GM12878 (cell line): ENCODE measurements around the gene LIX1L. TPM values are rescaled to one million over a fixed set of nuclear protein-coding genes. Genes with fewer than 3 reads are reported as not detected.

Experiments
- ATAC-seq: fragments of 200-7000 bp; cut with Tn5 transposase; 3 replicates; pipeline ENCODE4 v1.9.1; 2020; ENCODE audit warnings: mild to moderate bottlenecking, moderate library complexity
- BruUV-seq: library from RNA; stranded (reverse); fragments of 400-500 nt; replicated peaks from 2 replicates; lab custom pipeline; 2021; lab: Mats Ljungman, UMichigan
- CTCF ChIA-PET: fragments of 300-600 bp; sonication (Branson Sonifier 250); formaldehyde crosslinking; extraction: SDS; loops from one replicate; lab custom pipeline; 2021; ENCODE audit warnings: inconsistent platforms; lab: Yijun Ruan, JAX
- POLR2A ChIA-PET: fragments of 350-600 bp; formaldehyde crosslinking; extraction: SDS; loops from one replicate; lab custom pipeline; 2021; ENCODE audit warnings: inconsistent platforms; lab: Charles Lee
- RAD21 ChIA-PET: fragments of 300-600 bp; sonication (Branson Sonifier 250); formaldehyde crosslinking; loops from one replicate; lab custom pipeline; 2023; ENCODE audit warnings: antibody characterized with exemption; ENCODE audit not compliant: unreplicated experiment; lab: Charles Lee
- SMC1A ChIA-PET: fragments of 300-600 bp; sonication (Branson Sonifier 250); formaldehyde crosslinking; loops from one replicate; lab custom pipeline; 2023; ENCODE audit not compliant: unreplicated experiment, uncharacterized antibody; lab: Charles Lee
- DNase-seq: peaks from one replicate; pipeline ENCODE4 v3.0.0-alpha.2; 2011; ENCODE audit warnings: low read depth, low spot score
- FAIRE-seq: peaks from 3 replicates; lab custom pipeline; 2011; peaks lifted over from hg19 to GRCh38; lab: Jason Lieb, UNC
- H2AFZ ChIP-seq: 2 replicates; pipeline ENCODE4 v1.6.0; 2011; ENCODE audit warnings: low read depth, low read length, control low read depth; ENCODE audit not compliant: control insufficient read depth
- H3K27ac ChIP-seq: 2 replicates; pipeline ENCODE4 v1.5.1; 2011; ENCODE audit warnings: control low read depth; ENCODE audit not compliant: control insufficient read depth, insufficient read depth
- H3K27me3 ChIP-seq, 2 experiments: replicated peaks in 1 of 2; 2 replicates each; pipeline versions ENCODE4 v1.6.0 to v1.6.1; 2011; ENCODE audit warnings: low read length in 1 of 2; ENCODE audit not compliant: control insufficient read depth in 2 of 2, insufficient read depth in 2 of 2
- H3K36me3 ChIP-seq, 2 experiments: 2 replicates each; pipeline ENCODE4 v1.5.1; 2011; ENCODE audit warnings: low read length in 1 of 2; ENCODE audit not compliant: control insufficient read depth in 2 of 2, insufficient read depth in 2 of 2
- H3K4me1 ChIP-seq: 2 replicates; pipeline ENCODE4 v1.6.1; 2011; ENCODE audit warnings: mild to moderate bottlenecking, low read length, moderate library complexity, mixed read lengths; ENCODE audit not compliant: control insufficient read depth, insufficient read depth
- H3K4me2 ChIP-seq: 2 replicates; pipeline ENCODE4 v1.6.0; 2011; ENCODE audit warnings: control low read depth; ENCODE audit not compliant: control insufficient read depth, insufficient read depth
- H3K4me3 ChIP-seq: fragments of 200-600 bp; sonication (generic); 2 replicates; pipeline ENCODE4 v1.5.1; 2016
- H3K79me2 ChIP-seq: 2 replicates; pipeline ENCODE4 v1.6.0; 2011; ENCODE audit warnings: low read length; ENCODE audit not compliant: control insufficient read depth, insufficient read depth
- H3K9ac ChIP-seq: 2 replicates; pipeline ENCODE4 v1.8.0; 2011; ENCODE audit warnings: low read length, control low read depth, mixed read lengths; ENCODE audit not compliant: control insufficient read depth, insufficient read depth
- H3K9me3 ChIP-seq: replicated peaks from 3 replicates; pipeline ENCODE4 v1.5.1; 2011; ENCODE audit warnings: mild to moderate bottlenecking, low read length; ENCODE audit not compliant: control insufficient read depth, insufficient read depth
- H4K20me1 ChIP-seq: 2 replicates; pipeline ENCODE4 v1.6.0; 2011; ENCODE audit not compliant: control insufficient read depth, insufficient read depth
- BMI1 ChIP-seq: fragments of 450-650 bp; IDR thresholded peaks from 2 replicates; pipeline ENCODE4 v1.6.1; 2016; ENCODE audit warnings: mild to moderate bottlenecking, moderate library complexity, borderline replicate concordance
- LARP7 ChIP-seq: fragments of 450-650 bp; IDR thresholded peaks from 2 replicates; pipeline ENCODE4 v1.6.1; 2017; ENCODE audit warnings: mild to moderate bottlenecking
- MEF2A ChIP-seq: IDR thresholded peaks from 2 replicates; pipeline ENCODE4 v1.6.1; 2011; ENCODE audit warnings: low read depth, mild to moderate bottlenecking, low read length, moderate library complexity; ENCODE audit not compliant: insufficient read depth
- NFXL1 ChIP-seq: fragments of 450-650 bp; IDR thresholded peaks from 2 replicates; pipeline ENCODE4 v1.6.1; 2017; ENCODE audit warnings: antibody characterized with exemption, mild to moderate bottlenecking, borderline replicate concordance
- PKNOX1 ChIP-seq: fragments of 450-650 bp; IDR thresholded peaks from 2 replicates; pipeline ENCODE4 v1.6.1; 2016; ENCODE audit warnings: mild to moderate bottlenecking
- RAD21 ChIP-seq: IDR thresholded peaks from 2 replicates; pipeline ENCODE4 v1.6.1; 2011; ENCODE audit warnings: mild to moderate bottlenecking, low read depth, low read length, moderate library complexity; ENCODE audit not compliant: insufficient read depth
- RELB ChIP-seq: fragments of 450-650 bp; IDR thresholded peaks from 2 replicates; pipeline ENCODE4 v1.6.1; 2017; ENCODE audit warnings: low read depth, mild to moderate bottlenecking, moderate library complexity
- SREBF1 ChIP-seq: IDR thresholded peaks from 2 replicates; pipeline ENCODE4 v1.6.1; 2012; ENCODE audit warnings: mild to moderate bottlenecking, low read length
- TBL1XR1 ChIP-seq: IDR thresholded peaks from 2 replicates; pipeline ENCODE4 v1.6.1; 2012; ENCODE audit warnings: low read depth, low read length, improper control_type of control experiment
- ZNF24 ChIP-seq: fragments of 450-650 bp; IDR thresholded peaks from 2 replicates; pipeline ENCODE4 v1.6.1; 2017; ENCODE audit warnings: antibody characterized with exemption, mild to moderate bottlenecking
- WGBS: methylation state at CpG from one replicate; pipeline ENCODE4 v1.1.6; 2016; ENCODE audit warnings: low lambda C conversion rate; ENCODE audit not compliant: insufficient replicate concordance, insufficient coverage; ENCODE audit errors: missing lambda C conversion rate; 5-methylcytosine and 5-hydroxymethylcytosine counted together
- in situ Hi-C: fragments of 300-500 bp; cut with MboI; formaldehyde crosslinking; loops from 9 replicates; pipeline ENCODE4 v1.14.3; 2018; ENCODE audit warnings: mixed read lengths
- intact Hi-C: fragments of 100-400 bp; cut with micrococcal nuclease; formaldehyde crosslinking; loops from one replicate; pipeline ENCODE4 v1.14.2; 2022; ENCODE audit not compliant: unreplicated experiment
- polyA plus RNA-seq, 11 experiments: library from polyadenylated mRNA; depleted of rRNA in 4 of 11; unstranded in 6 of 11; stranded (reverse) in 5 of 11; fragments of >200 nt; fragmentation: Nextera tagmentation in 4 of 11; fragmentation: Illumina TruSeq in 1 of 11; extraction: Ambion mirVana in 4 of 11; extraction: Trizol in 1 of 11; gene quantifications; 1 replicate in 1 of 11; 2 replicates in 10 of 11; pipeline versions ENCODE4 v1.2.1 to v1.2.3, GENCODE V29; 2011 to 2016; ENCODE audit warnings: inconsistent platforms in 2 of 11, missing spikeins in 2 of 11, low read depth in 1 of 11
- total RNA-seq, 4 experiments: library from RNA; depleted of rRNA in 3 of 4; stranded (reverse); fragments of >200 nt in 3 of 4; fragmentation: Illumina TruSeq in 1 of 4; extraction: Trizol in 1 of 4; gene quantifications; 2 replicates each; pipeline versions ENCODE4 v1.2.1 to v1.2.3, GENCODE V29; 2013 to 2021

Gene LIX1L
- total and polyA plus RNA-seq, 10 of the 15 experiments (the other 5 are each of a cell fraction or from before 2014, with no cell fraction given) = 5.5 to 48.2 (median 15.3) TPM

GRCh38 chr1:145893306-145894055 is 64.3 kb downstream of the LIX1L start (continued):
- TF ChIP-seq TBL1XR1 = no peak
- TF ChIP-seq, all 136 proteins: peak for 0

- WGBS = 61% methylated on average over 3 of the region's 3 CpGs
- Histone ChIP-seq H3K9ac (no peak overlapping the region), H3K27ac (no peak overlapping the region), H3K4me1 (no peaks in the 10 kb centered on the region), H3K27me3 (no peaks in the 10 kb centered on the region), H3K9me3 (no peaks in the 10 kb centered on the region), H3K79me2 (no peaks in the 10 kb centered on the region), H3K4me3 (no peak overlapping the region), H2AFZ (no peak overlapping the region), H3K4me2 (no peak overlapping the region), H4K20me1 (no peaks in the 10 kb centered on the region), H3K36me3 (no peaks in the 10 kb centered on the region)
- no peak for TF ChIP-seq ZNF24
- TF ChIP-seq PKNOX1 = no peak
- TF ChIP-seq MEF2A = no peak
- no peak for TF ChIP-seq LARP7
- TF ChIP-seq RAD21 = no peak
- no peak for TF ChIP-seq NFXL1
- no peak for TF ChIP-seq SREBF1
- TF ChIP-seq BMI1 = no peak
- no peak for TF ChIP-seq RELB
- DNase-seq = no peak
- SMC1A ChIA-PET = interaction anchor here (0.9 to 2.7 kb wide), 17 partner anchors 15 to 139 kb away, joined by 3 to 12 read pairs (median 4); partner anchors contain the start of genes ANKRD34A, HJV, LIX1L and PIAS3
- no TSS peak for BruUV-seq
- intact Hi-C loops (loop anchor here (2.0 kb wide), 1 partner anchor 18 kb away; the partner anchor contains the start of gene ITGA10), in situ Hi-C loops (no loop called here)
- POLR2A ChIA-PET = interaction anchor here (1.0 kb wide), 1 partner anchor 72 kb away, joined by 4 read pairs; the partner anchor contains the start of genes ANKRD34A and POLR3GL
- FAIRE-seq = no peak
- CTCF ChIA-PET = interaction anchor here (0.6 to 5.9 kb wide), 28 partner anchors 10 to 140 kb away, joined by 3 to 66 read pairs (median 6); partner anchors contain the start of genes ANKRD34A, HJV, ITGA10 and LIX1L
- no peak for ATAC-seq
- RAD21 ChIA-PET = interaction anchor here (0.7 to 2.8 kb wide), 8 partner anchors 10 to 120 kb away, joined by 3 to 10 read pairs (median 4); partner anchors contain the start of genes LIX1L and NUDT17
These were observed 65.2 kb downstream of the LIX1L start for GRCh38 chr1:145892486-145893087.
